NCI-H1930 (cell line): ENCODE measurements around the gene KAZN.
"Not testable (repeated sequence)": the region's sequence is repeated elsewhere in the genome, so short reads cannot be mapped to it uniquely, and the experiment has no call there.

ENCODE experiments used
- DNase-seq, 2 experiments: peaks; one replicate each; lab custom pipeline; 2025; lab: John Stamatoyannopoulos, UW

Gene KAZN

DNA sequence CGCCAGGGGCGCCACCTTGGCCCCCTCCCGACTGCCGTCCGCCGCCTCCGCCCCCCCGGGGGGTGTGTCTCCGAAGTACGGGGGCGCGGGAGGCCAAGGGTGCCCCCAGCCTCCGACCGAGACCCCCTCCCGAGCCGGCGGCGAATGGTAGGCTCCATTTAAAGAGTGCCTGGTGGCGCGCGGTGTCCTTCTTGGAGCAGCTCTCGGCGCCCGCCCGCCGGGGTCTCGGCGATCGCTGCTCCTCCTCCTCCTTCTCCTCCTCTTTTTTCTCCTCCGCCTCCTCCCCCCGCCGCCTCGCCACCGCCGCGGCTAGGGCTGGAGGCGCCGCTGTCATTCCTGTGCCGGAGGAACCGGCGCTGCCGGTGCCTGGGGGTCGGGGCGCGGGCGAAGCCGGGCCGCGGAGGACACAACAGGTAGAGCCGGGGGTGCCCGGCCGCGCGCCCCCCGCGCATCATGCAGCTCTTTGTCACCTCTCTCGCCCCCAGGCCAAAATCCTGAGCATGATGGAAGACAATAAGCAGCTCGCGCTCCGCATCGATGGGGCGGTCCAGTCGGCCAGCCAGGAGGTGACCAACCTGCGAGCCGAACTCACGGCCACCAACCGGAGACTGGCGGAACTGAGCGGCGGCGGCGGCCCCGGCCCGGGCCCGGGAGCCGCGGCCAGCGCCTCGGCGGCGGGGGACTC, at the start of gene KAZN:
KAZN (plus strand) TSS at position 188 of the 685 bp plus-strand sequence.
- peak; percentile 43 to 47 for DNase-seq

DNA sequence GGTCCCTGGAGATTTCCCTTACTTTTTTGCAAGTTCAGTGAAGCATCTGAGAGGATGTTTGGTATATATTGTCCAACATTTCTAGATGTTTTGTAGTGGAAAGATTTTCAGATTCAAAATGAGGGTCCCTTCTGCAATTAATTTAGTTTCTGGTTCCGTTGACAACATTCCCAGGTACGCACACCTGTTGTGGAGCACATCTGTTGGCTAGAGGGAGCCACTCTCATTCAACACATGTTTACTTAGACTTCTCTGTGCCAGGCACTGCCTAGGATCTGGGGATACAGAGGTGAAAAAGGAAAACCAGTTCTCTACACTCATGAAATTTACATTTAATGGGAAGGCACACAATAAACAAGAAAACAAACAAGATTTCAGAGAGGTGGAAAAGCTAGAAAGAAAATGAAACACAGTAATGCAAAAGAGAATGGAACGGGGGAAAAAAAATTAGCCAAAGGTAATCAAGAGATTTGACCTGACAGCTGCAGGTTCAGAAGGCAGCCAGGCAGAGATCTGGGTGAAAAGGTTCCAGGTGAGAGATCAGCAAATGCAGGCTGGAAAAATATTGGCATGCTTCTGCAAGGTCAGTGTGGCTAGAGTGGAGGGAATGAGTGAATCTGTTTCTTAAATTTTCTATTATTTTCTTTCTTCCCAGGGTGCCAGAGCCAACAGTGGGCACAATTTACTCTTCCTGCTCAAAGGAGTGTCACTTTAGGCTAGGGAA, 48.4 kb upstream of the KAZN start:
- peak in 1 of 2 experiments; percentile 11 for DNase-seq

DNA sequence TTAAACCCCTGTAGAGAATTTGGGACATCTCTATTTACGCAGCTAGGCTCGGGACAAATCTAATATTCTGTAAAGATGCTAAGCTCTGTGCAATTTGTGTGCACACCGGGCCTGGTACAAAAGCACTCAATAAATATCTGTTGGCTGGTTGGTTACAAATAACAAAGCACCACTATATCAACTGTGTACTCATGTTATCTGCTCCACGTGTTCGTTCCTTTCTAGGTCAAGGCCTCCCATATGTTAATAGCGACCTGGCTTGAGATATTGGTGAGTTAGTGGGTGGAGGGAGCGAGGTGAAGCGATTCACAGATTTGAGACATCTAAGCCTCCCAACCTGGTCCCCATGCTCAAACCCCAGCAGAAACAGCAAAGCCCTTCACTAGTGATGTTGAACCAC, 47.1 kb upstream of the KAZN start:
- no peak for DNase-seq

DNA sequence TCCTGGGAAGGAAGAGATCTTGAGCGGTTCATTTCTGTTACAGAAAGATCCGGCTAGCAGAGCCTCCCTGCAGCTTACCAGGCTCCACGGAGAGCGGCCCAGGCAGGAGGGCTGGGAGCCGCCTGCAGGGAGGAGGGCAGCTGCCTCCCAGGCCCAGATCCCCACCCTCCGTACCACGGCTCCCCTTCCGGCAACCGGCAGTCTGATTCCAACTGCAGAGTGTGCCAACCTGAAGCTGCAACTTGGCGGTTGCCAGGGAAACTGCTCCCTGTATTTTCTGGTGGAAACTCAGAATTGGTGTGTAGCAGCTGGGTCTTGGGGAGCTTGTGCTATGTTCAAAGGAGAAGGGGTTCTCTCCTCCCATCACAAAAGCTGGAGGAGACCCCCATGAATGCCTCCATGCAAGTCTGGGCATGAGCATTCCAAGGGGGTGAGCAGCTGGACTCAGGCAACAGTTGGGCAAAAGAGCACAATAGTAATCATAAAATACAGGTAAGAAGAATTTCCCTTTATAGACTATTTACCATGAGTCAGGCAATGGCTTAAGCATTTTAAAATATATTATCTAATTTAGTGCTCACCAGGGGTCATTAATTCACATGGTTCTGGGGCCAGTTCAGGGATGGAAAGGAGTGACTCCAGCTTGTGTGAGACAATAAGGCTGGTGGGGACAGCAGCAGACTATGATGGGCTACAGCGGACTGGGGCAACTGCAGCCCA, 46.1 kb upstream of the KAZN start:
- DNase-seq = no peak

DNA sequence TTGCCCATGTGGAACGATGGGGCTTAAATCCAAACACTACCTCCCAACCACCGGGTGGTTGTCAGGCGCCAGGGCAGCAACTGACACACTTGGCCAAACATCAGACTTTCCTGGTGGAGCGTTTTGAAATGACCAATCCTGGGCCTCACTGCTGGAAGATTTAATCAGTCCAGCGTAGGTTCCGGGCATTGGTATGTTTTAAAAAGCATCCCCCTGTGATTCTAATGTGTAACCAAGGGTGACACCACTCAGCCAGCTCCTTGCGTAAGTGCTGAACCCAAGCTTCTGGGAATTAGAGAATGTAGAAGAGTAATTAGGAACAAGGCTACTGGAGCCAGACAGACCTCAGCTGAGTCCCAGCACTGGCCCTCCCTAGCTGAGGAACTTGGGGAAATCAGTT, 44.8 kb upstream of the KAZN start:
- no peak for DNase-seq

DNA sequence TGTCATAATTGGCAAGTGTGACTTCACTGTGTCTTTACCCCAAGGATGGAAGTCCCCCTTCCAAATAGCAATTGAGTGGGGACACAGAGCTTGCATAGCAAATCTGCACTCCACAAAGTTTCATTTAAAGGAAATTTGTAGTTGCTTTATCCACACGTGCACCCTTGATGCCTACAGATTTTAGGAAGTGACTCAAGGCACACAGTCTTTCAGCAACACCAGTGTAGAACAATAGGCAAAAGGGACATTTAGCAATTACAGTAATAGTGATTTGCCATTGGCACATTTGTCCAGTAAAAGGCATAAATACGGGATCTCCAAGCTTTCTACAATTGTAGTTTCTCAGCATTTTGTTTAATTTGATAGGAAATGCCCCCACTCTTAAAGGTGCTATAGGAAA, 43.4 kb upstream of the KAZN start:
- DNase-seq = no peak

DNA sequence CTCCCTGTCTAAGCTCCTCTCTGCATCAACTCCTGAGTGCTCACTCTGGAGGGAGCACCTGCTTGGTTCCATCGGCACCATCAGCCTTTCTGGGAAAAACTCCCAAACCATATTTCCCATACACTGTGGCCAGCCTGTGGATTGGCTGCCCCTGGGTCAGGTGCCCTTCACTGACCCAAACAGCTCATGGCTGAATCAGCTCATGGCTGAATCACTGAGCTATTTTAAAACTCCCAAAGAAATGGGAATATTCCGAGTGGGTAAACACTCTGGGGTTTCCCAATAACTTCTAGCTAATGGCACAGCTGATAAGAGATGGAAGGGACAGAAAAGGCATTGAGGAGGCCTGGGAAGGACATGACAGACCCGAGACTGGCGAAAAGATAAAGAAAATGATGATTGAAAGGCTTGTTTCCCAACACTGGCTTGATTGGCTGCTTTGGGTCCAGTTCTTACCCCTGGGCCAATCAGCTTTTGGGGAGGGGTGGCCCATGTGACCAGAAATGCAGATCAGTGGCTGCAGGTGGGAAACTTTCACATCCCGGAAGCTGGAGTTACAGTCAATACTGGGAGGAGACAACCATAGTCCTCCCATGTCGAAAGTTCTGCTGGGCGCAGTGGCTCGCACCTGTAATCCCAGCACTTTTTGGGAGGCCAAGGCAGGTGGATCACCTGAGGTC, 37.3 kb upstream of the KAZN start:
- no peak for DNase-seq

DNA sequence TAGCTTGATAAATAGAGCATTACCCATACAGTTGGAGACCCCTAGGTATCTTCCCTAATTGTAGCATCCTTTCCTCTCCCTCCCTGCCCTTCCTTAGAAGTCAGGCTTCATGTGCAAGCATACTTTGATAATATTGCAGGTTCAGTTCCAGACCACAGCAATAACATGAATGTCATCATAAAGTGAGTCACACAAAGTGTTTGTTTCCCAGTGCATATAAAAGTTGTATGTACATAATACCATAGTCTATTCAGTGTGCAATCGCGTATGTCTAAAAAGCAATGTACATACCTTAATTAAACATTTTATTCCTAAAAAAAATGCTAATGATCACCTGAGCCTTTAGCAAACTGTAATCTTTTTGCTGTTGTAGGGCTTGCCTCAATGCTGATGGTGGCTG, 33.4 kb upstream of the KAZN start:
- DNase-seq = no peak

DNA sequence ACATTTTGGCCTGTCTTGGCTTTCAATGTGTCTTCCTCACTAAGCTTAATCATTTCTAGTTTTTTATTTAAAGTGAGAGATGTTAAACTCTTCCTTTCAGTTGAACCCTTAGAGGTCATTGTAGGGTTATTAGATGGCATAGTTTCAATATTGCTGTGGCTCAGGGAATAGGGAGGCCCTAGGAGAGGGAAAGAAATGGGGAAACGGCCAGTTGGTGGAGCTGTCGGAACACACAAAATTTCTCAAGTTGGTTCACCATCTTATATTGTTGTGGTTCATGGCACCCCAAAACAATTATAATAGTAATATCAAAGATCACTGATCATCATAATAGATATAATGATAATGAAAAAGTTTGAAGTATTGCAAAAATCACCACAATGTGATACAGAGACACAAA, 31.4 kb upstream of the KAZN start:
- no peak for DNase-seq

DNA sequence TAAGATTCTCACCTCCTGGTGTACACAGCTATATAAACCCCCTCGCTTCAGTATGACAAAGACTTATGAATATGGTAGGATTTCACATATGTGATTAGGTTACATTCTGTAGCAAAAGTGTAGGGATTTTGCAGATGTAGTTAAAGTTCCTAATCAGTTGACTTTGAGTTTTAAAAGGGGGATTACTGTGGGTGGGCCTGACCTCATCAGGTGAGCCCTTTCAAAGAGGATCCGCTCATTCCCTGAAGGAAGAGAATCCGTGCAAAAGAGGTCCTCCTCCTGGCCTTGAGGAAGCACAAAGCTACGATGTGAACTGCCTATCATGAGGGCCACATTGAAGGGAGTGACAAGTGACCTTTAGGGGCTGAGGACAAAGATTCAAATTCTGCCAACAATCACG, 30.6 kb upstream of the KAZN start:
- DNase-seq = no peak

DNA sequence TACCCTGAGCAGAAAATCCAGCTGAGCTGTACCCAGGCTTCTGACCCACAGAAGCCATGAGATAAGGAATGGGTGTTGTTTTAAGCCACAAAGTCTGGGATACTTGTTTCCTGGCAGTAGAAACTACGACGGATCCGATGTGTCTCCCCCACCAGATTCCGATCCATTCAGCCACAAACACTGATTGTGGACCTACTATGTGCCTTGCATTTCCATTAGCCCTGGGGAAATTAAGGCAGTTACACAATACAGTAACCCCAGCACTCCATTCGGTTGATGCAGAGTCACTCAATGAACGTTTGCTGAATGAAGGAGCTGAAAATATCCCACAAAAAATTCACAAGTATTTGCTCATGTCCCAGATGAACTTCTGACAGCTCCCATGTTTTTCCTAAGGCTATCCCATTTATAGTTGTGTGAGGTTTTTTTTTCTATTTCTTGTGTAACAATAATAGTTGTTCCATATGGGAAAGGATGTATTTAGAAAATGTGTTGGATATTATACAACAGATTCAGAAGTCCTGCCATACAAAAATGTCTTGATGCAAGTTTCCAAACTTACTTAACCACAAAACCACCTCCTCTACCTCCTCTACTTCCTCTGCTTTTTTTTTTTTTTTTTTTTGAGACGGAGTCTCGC, 29.6 kb upstream of the KAZN start:
- no peak for DNase-seq

DNA sequence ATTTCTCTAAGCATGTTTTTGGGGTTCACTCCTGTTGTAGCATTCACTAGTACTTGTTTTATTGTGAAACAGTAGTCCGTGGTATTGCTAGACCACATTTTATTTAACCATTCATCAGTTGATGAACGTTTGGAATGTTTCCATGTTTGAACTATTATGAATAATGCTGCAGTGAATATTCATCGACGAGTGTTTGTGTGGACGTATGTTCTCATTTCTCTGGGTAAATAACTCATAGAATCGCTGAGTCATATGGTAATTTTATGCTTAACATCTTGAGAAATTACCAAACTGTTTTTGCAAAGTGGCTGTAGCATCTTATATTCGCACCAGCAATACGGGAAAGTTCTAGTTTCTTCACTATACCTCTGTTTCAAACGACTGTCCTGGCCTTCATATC, 28.0 kb upstream of the KAZN start:
- no peak for DNase-seq

DNA sequence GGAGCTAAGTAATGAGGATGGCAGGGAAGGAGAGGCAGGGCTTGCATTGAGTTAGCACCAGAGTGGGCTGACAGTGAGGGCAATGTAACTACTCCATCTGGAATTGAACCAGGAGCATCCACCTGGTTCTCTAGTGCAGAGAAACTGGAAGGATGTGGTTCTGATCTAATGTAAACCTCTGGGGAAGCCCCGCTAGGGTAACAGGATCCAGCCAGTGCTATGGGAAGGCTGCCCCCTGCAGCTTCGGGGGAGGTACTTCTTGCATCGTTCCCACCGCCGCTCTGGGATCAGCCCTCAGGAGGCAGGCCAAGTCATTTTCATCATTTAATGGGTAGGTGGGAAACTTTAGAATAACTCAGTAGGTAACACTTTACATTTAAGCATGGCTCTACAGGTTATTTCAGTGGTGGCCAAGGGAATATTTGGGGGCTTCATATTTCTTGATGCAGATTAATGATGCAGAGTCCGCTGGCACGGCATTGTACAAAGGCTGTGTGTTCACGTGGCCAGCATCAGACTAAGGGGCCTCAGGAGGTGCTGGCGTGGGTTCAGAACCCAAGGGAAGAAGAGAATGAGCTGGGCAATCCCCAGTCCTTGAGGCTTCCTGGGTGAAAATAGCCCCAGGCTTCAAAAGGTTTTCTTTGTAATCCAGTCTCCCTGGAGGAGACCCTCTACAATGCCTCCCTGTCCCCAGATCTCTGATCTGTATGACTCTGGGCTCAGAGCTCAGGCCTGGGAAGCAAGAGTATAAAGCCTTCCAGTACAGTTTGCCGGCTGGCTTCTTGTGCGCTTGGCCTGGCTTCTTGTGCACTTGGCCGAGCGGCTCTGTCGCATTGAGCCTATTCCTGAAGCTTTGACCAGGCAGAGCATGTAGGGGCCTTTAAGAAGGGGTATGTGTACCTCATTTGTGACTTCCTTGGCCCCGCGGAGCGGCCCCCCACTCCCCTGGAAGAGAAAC, 26.4 kb upstream of the KAZN start:
- peak; percentile 17 to 21 for DNase-seq

DNA sequence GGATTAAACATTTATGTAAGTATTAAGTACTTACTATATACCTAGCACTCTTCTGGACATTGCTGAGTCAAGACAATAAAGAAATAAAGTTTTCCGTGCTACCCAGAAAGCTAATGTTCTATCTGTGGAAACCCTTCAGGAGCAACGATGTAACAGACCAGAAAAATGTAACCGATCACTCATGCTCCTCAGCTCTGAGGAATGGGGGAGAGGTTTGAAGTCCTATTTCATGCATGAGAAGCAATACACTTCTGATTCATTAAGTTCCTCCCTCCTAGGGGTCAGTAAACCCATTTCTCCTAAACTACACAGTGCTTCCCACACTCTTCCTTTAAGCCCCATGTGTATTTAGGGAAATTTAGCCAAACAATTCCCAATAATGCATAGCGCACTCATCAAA, 25.6 kb upstream of the KAZN start:
- no peak for DNase-seq

DNA sequence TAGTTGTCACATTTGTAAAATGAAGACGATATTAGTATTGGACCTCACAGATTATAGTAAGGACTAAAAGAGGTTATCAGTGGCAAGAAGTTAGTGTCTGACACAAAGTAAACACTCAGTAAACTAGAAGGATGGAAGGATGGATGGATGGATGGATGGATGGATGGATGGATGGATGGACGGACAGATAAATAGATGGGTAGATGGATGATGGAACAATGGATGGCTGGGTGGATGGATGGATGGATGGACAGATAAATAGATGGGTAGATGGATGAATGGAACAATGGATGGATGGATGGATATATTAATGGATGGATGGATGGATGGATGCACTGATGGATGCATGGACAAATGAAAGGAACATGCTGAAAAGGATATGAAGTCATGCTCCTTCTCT, 22.3 kb upstream of the KAZN start:
- DNase-seq = no peak

DNA sequence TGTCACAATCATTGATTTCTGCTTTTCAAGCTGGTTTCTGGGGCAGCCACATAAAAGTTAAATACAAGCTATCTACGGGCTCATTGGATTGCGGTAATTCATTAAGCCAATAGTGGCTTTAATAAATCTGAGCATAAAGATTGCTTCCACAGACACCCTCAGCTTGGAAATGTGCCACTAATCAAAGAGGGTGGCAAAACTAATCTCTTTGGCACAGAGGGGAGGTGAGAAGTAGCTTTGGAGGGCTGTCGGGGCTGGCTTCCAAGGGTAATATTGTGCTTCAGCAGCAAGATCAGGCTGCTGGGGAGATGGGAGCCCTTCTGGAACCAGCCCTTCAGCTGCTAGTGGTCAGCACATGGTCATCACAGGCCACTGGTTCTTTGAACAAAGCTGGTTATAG, 21.2 kb upstream of the KAZN start:
- no peak for DNase-seq

DNA sequence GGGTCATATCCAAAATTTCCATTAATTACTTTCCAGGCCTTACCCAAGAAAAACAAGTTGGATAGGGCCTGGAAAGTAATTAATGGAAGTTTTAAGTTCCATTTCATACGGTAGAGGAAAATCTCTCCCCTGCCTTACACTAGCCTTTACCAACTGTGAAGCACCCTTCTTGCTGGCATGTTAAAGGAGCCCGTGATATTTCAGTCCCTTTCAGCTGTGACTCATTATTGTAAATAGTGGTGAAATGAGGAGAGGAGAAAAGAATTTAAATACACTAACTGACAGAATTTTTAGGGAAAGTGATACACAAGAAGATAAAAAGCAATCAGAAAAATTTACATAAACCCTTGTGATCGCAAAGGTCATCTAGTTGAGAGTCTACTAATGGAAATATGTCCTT, 20.3 kb upstream of the KAZN start:
- no peak for DNase-seq

DNA sequence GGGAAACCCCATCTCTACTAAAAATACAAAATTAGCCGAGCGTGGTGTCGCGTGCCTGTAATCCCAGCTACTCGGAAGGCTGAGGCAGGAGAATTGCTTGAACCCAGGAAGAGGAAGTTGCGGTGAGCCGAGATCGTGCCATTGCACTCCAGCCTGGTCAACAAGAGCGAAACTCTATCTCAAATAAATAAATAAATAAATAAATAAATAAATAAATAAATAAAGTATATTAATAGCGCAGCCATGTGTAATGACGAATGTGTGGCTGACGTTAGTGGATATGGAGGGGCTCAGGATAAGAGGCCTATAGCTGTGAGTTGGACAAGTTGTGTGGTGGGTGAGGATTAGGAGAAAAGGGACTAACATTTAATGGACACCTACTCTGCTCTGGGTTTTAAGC, 18.2 kb upstream of the KAZN start:
- not testable (repeated sequence) for DNase-seq

DNA sequence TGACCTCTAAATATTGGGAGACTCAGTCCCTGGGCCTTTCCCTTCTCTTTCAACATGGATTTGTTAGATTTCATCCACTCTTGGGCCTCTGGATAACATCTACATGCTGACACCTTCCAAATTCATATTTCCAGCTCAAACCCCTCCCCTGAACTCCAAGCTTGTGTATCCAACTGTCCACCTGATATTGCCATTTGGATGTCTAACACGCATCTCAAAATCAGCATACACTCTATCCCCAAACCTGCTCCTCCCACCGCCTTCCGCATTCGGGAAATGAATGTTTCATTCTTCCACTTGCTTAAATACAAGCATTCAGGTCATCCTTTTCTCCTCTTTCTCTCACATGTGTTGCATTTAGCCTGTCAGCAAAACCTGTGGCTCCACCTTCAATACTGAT, 17.5 kb upstream of the KAZN start:
- no peak for DNase-seq

DNA sequence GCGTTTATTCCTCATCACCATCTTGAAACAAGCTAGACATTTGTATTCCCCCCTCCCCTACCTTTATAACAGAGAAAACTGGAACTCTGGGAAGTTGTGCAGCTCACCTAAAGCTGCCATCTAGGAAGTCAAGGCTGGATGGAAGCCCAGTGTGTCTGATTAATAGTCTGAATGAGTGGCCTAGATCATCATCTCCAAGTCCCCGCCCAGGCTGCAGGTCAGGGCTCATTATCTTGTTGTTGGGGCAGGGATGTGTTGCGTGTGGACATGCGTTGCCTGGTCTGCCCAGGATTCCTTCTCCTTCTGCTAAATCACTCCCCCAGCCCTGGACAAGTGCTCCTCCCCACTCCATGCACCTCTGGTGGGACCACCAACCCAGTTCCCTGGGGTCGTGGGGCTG, 14.7 kb upstream of the KAZN start:
- DNase-seq = no peak

DNA sequence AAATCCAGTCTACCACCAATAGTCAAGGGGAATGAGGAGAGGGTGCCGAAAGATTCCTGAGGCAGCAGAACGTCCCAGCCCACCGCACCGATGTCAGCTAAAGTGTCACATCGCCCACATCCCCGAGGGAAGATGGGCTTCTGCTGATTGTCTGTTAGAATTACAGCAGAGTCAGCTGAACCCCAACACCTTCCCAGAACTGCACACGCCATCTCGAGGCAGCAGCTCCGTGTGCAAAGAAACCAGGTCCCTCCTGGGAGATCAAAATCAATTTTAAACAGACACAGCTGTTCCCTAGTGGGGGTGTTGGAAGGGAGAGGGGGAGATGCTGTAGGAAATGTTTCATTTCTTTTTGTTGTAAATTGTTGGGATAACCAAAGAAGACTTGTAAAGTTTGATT, 12.8 kb upstream of the KAZN start:
- DNase-seq = no peak
